ENCODE results near the gene INTS3.
A peak's percentile ranks its signal among the peaks of the same experiment; 100 is the strongest.

The INTS3 gene, protein sequence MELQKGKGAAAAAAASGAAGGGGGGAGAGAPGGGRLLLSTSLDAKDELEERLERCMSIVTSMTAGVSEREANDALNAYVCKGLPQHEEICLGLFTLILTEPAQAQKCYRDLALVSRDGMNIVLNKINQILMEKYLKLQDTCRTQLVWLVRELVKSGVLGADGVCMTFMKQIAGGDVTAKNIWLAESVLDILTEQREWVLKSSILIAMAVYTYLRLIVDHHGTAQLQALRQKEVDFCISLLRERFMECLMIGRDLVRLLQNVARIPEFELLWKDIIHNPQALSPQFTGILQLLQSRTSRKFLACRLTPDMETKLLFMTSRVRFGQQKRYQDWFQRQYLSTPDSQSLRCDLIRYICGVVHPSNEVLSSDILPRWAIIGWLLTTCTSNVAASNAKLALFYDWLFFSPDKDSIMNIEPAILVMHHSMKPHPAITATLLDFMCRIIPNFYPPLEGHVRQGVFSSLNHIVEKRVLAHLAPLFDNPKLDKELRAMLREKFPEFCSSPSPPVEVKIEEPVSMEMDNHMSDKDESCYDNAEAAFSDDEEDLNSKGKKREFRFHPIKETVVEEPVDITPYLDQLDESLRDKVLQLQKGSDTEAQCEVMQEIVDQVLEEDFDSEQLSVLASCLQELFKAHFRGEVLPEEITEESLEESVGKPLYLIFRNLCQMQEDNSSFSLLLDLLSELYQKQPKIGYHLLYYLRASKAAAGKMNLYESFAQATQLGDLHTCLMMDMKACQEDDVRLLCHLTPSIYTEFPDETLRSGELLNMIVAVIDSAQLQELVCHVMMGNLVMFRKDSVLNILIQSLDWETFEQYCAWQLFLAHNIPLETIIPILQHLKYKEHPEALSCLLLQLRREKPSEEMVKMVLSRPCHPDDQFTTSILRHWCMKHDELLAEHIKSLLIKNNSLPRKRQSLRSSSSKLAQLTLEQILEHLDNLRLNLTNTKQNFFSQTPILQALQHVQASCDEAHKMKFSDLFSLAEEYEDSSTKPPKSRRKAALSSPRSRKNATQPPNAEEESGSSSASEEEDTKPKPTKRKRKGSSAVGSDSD

DNA sequence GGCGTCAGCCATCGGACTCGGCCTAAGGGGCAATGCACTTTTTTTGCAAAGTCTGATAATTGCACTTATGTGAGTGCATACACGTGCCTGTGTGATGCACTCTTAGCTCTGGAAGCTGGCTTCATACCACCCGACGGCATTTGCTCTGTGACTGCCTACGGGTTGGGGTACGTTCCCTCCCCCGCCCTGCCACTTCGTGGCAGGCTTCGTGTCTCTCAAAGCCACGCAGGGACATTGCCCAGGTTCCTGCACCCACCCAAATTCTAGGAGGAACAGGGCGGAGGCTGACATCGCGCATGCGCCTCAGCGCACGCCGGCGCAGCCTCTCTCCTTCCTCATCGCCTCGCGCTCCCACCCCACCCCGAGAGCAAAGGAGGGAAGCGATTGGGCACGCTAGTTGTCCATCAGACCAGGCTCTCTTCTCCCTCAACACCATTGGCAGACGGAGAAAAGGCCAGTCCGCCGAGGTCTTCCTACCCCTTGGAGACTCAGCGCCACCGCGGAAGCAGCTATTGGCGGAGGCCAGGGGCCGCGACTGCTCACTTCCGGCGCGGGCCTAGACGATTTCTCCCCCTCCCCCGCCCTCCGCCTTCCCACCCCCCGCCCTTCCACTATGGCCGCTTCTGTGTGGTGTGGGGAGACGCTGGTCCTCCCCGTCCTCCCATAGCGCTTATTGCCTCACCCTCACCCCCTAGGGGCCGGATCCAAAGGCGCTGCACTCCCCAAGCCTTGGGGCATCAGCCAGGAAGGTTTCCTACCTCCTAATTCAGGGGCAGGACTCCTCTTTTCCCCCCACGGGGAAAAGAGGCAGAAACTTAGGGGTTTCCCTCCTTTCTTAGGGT lies at the start of gene INTS3:
Gene INTS3 (plus strand): TSS at position 588 of the 842 bp plus-strand sequence. CDS start 585 bp downstream, outside the sequence.
- peak; percentile 97 for DNase-seq

DNA sequence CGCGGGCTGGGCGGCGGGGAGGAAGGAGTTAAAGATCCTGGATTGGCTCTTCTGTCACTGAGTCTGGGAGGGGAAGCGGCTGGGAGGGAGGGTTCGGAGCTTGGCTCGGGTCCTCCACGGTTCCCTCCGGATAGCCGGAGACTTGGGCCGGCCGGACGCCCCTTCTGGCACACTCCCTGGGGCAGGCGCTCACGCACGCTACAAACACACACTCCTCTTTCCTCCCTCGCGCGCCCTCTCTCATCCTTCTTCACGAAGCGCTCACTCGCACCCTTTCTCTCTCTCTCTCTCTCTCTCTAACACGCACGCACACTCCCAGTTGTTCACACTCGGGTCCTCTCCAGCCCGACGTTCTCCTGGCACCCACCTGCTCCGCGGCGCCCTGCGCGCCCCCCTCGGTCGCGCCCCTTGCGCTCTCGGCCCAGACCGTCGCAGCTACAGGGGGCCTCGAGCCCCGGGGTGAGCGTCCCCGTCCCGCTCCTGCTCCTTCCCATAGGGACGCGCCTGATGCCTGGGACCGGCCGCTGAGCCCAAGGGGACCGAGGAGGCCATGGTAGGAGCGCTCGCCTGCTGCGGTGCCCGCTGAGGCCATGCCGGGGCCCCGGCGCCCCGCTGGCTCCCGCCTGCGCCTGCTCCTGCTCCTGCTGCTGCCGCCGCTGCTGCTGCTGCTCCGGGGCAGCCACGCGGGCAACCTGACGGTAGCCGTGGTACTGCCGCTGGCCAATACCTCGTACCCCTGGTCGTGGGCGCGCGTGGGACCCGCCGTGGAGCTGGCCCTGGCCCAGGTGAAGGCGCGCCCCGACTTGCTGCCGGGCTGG lies 49.1 kb upstream of the INTS3 start, which contains the start of gene NPR1:
Gene NPR1 (plus strand): TSS at position 170 of the 818 bp plus-strand sequence. CDS start 421 bp downstream, at position 591.
- DNase-seq = no peak

DNA sequence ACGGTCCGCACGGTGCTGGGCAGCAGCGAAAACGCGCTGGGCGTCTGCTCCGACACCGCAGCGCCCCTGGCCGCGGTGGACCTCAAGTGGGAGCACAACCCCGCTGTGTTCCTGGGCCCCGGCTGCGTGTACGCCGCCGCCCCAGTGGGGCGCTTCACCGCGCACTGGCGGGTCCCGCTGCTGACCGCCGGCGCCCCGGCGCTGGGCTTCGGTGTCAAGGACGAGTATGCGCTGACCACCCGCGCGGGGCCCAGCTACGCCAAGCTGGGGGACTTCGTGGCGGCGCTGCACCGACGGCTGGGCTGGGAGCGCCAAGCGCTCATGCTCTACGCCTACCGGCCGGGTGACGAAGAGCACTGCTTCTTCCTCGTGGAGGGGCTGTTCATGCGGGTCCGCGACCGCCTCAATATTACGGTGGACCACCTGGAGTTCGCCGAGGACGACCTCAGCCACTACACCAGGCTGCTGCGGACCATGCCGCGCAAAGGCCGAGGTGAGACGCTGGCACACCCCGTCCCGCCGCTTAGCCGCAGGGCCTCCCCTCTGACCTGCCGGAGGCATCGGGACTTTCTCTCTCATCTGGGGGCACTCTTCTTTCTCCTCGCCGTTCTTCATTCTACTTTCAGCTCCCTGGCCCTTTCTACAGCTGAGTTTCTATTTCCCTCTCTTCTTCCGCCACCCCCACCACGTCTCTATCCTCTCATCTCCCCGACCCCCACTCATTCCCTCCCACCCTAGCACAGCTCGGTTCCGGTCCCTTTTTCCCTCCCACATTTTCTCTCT lies 48.3 kb upstream of the INTS3 start:
- DNase-seq = no peak

DNA sequence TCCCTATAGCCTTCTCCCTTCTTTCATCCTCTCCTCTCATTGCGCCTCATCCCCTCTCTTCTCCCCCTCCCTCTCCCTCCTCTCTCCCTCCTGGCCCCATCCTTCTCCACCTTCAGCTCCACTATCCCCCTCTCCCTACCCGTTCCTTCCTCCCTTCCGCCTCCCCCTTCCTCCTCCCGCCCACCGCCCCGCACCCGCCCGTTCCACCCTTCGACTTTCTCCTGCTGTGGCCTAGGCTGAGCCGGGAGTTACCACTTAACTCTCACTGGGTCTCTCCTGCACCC lies 47.8 kb upstream of the INTS3 start:
- DNase-seq = no peak

DNA sequence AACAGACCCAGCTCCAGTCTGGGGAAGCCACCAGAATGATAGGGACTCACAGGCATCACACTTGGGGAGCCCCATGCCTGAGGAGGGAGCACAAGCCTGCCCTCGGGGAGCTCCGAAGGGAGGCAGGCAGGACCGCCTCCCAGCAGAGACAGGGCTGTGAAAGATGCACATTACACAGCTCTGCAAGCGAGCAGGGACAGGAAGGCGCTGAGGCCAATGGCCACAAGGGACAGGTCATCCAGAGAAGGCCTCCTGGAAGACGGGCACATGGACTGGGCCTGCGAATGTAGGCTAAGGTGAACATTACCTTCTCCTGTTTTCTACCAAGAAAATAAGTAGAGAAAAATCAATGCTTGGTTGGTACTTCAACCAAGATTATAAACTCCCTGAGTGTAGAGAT lies 45.1 kb upstream of the INTS3 start:
- DNase-seq = no peak

DNA sequence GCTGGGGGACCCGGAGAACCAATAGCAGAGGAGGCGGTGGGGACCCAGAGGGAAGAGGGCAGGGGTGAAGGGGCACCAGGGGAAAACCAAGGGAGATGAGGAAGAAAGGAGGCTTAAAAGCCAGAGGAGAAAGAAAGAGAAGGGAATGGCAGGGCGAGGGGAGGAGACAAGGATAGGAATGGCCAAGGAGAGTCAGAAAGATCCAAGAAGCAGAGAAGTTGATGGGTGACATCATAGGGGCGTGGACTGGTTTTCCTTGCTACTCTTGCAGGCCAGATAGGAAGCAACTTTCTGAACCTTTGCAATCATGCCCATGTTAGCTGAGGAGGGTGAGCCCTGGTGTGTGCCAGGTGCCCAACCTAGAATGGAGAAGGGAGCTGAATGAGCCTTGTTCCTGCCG lies 44.0 kb upstream of the INTS3 start:
- no peak for DNase-seq

DNA sequence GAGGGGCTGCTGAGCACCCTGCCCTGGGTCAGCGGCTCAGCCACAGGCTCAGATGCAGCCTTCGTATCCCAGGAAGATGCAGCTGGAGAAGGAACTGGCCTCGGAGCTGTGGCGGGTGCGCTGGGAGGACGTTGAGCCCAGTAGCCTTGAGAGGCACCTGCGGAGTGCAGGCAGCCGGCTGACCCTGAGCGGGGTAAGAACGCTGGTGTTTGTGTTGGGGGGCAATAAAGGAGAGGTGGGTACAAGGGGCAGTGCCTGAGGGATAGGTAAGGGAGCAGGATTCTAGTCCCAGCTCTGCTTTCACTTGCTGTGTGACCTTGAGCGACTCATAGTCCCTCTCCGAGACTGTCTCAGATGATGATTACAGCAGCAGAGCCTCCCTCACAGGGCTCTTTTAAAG lies 43.0 kb upstream of the INTS3 start:
- no peak for DNase-seq

DNA sequence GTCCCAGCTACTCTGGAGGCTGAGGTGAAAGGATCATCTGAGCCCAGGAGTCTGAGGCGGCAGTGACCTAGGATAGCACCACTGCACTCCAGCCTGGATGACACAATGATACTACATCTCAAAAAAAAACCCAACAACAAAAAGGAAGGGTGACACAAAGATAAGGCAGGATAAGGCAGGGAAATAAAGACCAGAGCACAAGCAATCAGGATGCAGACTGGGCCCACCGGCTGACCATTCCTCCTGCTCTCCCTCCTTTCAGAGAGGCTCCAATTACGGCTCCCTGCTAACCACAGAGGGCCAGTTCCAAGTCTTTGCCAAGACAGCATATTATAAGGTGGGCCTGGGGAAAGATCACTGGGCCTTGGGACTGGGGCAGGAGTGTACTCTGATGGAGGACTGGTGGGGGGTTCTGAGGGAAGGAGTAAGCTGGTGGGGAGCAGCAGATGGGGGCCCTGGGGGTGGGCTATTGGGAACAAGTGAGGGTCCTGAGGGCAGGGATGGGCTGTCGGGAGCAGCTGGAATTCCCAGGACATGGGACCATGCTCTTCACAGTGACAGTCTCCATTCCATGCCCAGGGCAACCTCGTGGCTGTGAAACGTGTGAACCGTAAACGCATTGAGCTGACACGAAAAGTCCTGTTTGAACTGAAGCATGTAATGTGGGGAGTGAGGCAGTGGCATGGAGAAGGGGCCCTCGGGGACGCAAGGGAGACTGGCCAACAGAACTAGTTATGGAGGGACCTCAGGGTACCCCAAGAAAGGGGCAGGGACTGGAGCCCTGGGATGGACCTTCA lies 42.1 kb upstream of the INTS3 start:
- no peak for DNase-seq

DNA sequence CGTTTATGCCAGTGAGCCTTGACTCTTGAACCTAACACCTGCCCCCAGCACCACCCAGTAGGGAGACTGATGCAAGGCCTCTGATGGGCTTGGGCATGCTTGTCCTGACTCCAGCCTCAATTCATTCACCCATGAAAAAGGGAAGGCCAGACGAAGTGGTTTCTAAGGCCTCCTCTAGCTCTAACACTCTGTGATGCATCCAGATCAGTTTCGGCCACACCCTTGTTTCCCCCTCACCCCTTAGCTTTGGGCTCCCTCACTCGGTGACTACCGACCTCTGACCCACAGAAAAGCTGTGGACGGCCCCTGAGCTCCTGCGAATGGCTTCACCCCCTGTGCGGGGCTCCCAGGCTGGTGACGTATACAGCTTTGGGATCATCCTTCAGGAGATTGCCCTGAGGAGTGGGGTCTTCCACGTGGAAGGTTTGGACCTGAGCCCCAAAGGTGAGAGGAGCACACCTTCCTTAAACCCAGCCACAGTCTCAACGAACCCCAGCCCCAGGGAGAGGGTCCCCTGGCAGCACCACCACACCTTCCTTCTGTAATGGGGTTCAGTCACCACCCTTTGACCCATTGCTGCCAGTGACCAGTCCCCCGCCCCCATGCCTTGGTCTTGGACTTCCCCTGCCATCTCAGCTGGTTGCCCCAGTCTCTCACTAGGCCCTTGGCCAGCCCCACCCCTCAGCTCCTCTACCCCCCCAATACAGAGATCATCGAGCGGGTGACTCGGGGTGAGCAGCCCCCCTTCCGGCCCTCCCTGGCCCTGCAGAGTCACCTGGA lies 40.3 kb upstream of the INTS3 start:
- no peak for DNase-seq

DNA sequence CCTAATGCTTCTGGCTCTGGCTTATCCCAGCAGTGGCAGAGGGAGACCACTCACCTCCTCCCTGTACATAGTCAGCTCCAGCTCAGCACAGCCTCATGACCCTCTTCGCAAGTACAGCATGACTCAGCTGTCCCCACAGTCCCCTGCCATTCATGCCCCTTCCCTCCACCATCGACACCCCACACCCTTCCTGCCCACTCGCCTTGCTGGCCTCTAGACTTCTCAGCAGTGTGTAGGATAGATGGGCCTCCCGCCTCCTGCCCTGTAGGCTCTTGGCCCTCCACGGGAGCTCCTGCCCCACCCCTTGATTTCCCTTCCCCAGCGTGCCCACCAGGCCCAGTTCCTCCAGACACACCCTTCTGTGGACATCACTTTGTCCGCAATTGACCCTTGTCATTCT lies 39.6 kb upstream of the INTS3 start:
- no peak for DNase-seq

DNA sequence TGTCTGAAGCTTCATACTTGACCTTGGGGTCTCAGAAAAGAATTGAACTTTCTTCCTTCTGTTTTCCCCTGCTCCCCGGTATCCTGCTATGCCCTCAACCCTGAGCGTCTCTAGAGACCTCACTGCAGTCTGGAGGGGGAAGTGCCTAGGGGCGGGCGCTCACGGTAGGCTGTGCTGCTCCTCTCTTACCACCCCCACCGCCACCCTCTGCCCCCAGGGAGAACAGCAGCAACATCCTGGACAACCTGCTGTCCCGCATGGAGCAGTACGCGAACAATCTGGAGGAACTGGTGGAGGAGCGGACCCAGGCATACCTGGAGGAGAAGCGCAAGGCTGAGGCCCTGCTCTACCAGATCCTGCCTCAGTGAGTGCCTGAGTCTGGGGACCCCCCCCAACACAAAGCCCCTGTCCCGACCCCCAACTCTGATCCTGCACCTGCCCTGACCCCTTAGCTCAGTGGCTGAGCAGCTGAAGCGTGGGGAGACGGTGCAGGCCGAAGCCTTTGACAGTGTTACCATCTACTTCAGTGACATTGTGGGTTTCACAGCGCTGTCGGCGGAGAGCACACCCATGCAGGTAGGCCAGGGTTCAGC lies 39.0 kb upstream of the INTS3 start:
- no peak for DNase-seq

DNA sequence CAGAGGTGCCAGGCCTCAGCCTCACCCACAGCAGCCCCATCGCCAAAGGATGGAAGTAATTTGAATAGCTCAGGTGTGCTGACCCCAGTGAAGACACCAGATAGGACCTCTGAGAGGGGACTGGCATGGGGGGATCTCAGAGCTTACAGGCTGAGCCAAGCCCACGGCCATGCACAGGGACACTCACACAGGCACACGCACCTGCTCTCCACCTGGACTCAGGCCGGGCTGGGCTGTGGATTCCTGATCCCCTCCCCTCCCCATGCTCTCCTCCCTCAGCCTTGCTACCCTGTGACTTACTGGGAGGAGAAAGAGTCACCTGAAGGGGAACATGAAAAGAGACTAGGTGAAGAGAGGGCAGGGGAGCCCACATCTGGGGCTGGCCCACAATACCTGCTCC lies 34.4 kb upstream of the INTS3 start:
- no peak for DNase-seq

DNA sequence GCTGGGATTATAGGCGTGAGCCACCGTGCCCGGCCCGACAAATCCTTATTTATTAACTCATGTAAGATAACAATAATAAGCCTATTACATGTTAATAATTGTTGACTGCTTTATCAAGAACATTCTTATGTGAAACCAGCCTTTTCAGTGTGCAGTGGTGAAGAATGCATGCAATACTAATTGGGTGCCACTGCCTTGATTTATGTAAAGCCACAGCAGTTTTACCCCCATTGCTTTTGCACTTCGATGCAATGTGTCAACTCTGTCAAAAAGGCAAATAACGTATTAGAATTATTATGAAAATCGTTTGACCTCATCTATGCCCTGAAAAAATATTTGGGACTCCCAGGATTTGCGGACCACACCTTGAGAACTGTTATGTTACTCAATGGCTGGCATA lies 31.1 kb upstream of the INTS3 start:
- no peak for DNase-seq

DNA sequence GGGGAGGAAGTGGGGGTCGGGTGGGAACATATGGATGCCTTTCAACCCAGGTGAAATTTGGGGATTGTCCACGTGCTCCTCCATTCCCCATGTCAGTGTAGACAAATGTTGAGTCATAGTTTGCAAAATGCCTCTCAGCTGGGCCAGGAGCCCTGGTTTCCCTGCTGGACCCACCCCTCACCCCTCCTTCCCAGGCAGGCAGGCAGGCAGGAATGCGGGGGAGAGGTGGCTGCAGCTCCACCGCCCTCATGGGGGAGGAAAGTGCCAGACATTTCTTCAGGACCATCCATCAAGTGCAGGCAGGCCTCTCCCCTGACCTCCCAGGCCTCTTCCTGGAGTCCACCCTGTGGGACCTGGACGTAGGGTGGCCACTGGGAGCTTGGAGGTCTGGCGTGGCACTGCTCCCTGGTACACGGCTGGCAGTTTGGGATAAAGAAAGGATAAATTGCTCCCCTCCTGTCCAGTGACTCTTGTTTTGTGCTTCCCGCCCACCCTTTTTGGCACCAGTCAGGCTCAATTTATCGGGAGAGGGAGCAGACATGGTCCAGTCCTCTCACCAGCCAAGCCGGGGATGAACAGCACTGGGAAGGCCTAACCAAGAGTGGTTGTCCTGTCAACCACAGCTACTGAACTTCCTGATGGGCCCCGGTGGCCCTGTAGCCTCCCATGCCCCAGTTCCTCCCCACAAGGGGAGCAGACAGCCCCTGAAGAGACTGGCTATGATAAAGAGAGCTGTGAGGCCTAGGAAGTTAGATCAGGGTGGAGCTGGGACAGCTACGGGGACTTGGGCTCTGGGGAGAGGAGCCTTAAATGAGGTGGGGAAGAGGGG lies 30.4 kb upstream of the INTS3 start:
- no peak for DNase-seq

DNA sequence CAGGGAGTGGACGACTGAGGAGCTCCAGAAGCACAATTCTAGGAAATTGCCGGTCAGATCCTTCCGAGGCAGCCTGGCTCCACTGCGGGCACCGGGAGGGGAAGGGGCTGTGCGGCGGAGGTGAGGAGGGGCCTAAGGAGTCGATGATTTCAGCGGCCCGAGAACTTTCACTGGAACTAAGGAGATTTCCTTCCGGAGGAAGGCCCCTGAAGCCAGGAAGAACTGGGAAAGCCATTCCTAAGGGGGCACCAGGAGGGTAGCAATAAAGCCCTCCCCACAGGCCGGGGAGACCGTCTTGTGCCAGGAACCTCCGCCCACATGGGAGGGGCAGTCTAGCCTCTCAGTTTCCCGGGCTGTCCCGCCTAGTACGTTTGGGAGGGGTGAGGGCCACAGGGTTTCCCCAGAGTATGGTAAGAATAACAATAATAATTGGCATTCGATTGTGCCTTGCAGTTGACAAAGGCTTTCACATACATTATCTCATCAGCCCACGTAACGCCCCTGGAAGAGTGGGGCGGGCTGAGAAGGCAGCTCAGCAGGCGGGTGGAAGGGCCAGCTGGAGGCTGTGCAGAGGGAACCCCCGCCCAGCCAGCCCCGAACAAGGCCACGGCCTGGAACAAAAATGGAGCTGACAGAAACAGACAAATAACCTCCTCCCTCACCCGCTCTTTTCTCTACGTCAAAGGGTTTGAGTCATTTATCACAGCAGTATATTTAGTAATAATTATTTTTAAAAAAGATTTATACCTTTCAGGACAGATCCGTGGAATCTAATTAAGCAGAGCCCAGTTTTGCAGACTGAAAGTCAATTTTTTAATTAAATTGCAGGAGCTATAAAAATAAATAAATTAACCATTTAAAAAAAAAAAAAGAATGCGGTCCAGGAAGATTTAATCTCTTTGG lies 29.6 kb upstream of the INTS3 start:
- no peak for DNase-seq

DNA sequence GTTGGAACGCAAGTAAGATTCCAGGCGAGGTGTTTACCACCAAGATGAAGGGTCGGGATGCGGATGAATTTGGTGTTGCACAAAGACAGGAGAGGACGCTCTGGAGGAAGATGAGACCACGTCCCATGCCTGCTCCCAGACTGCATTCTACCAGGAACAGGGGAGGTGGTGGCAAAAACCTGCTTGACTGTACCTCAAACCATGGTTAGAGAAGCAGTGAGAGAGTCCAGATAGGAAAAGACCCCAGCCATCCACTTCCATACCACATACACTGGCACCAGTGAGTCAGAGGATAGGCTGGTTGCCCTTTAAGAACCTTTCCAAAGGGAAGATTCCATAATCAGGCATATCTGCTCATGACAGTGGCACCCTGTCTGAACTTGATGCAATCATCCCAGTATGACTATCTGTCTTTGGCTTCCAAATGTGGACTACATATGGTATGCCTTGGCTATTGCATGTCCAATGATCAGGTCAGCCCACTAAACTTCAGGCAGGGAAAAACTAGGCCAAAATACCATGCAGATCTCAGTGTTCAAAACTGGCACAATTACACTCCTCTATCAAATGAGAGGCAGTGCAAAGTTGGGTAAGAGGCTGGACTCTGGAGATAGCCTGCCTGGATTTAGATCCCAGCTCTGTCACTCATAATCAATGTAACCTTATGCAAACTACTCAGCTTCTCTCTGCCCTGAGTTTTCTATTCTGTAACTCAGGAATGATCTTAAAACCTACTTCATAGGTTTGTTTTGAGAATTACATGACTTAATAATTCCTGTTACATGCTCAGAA lies 28.7 kb upstream of the INTS3 start:
- no peak for DNase-seq

Data from activated CD4-positive, CD25-positive, alpha-beta regulatory T cell treated with anti-CD3 and anti-CD28 coated beads, Interleukin-2, amount 50 U/mL, for 72 hours (primary cell).